Stomach (tissue), 4 donors: ENCODE data around the gene P2RX1.

Experiments
- CTCF ChIP-seq, 7 experiments: fragments of 450-650 bp in 4 of 7; fragments of 200-600 bp in 3 of 7; sonication (generic) in 3 of 7; IDR thresholded peaks; one replicate each; pipeline ENCODE4 v1.5.1; 2016 to 2019; ENCODE audit warnings: antibody characterized with exemption in 7 of 7, control low read depth in 2 of 7, mild to moderate bottlenecking in 1 of 7
- POLR2A ChIP-seq, 4 donors: fragments of 450-650 bp; IDR thresholded peaks; one replicate each; pipeline ENCODE4 v1.6.1; 2016; ENCODE audit warnings: antibody characterized with exemption in 4 of 4, control low read depth in 2 of 4, mild to moderate bottlenecking in 1 of 4, moderate library complexity in 1 of 4
- POLR2AphosphoS5 ChIP-seq, 3 donors: sonication (generic); formaldehyde crosslinking; IDR thresholded peaks; one replicate each; pipeline ENCODE4 v1.6.1; 2016; ENCODE audit warnings: antibody characterized with exemption in 3 of 3

GRCh38 chr17:3887394-3887793, 28.9 kb downstream of the P2RX1 start:
- TF ChIP-seq POLR2A (IDR thresholded peaks at IDR 0.05) (no peak), CTCF (IDR thresholded peaks at IDR 0.05) (no peak), POLR2AphosphoS5 (IDR thresholded peaks at IDR 0.05) (no peak)
